Breast epithelium (tissue), 3 donors: ENCODE measurements around the gene SLC17A7.

Source experiments
- POLR2A ChIP-seq: fragments of 450-650 bp; IDR thresholded peaks from one replicate; pipeline ENCODE4 v1.6.1; 2016; ENCODE audit warnings: antibody characterized with exemption, mild to moderate bottlenecking, moderate library complexity
- POLR2AphosphoS5 ChIP-seq, 3 donors: sonication (generic); formaldehyde crosslinking; IDR thresholded peaks; one replicate each; pipeline ENCODE4 v1.6.1; 2017; ENCODE audit warnings: antibody characterized with exemption in 3 of 3
- TF ChIP-seq, protein P1 (sequence below), 3 donors: fragments of 450-650 bp; IDR thresholded peaks; one replicate each; pipeline ENCODE4 v1.5.1; 2016 to 2017; ENCODE audit warnings: antibody characterized with exemption in 3 of 3, mild to moderate bottlenecking in 3 of 3, moderate library complexity in 3 of 3

DNA sequence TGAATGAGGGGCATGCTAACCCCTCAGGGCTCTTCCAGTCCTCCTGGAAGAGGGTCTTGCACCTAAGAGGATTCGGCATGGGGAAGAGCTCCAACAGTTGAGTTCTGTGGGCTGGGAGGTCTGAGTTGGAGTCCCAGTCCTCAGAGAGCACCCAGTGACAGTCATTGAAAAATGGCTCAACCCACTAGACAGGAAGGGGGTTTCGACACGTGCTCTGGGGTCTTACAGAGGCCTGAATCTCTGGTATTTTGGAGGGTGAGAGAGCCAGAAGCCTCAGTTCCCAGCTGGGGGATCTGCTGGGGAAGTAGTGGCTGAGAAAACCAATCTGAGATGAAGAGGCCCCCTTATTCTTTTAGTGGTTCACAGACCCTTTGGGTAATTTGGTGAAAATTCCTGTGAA lies 27.1 kb downstream of the SLC17A7 start:
- TF ChIP-seq, protein P1, sequence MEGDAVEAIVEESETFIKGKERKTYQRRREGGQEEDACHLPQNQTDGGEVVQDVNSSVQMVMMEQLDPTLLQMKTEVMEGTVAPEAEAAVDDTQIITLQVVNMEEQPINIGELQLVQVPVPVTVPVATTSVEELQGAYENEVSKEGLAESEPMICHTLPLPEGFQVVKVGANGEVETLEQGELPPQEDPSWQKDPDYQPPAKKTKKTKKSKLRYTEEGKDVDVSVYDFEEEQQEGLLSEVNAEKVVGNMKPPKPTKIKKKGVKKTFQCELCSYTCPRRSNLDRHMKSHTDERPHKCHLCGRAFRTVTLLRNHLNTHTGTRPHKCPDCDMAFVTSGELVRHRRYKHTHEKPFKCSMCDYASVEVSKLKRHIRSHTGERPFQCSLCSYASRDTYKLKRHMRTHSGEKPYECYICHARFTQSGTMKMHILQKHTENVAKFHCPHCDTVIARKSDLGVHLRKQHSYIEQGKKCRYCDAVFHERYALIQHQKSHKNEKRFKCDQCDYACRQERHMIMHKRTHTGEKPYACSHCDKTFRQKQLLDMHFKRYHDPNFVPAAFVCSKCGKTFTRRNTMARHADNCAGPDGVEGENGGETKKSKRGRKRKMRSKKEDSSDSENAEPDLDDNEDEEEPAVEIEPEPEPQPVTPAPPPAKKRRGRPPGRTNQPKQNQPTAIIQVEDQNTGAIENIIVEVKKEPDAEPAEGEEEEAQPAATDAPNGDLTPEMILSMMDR (IDR thresholded peaks at IDR 0.05) = no peak
- no peak for TF ChIP-seq POLR2AphosphoS5 (IDR thresholded peaks at IDR 0.05)
- TF ChIP-seq POLR2A = no peak
